Measurements from ENCODE around the gene LAMA2. TPM values are rescaled to one million over a fixed set of nuclear protein-coding genes. Genes with fewer than 3 reads are reported as not detected.

The LAMA2 gene
- total and polyA plus RNA-seq, 2 donors from 2014 or later: 2.2 to 20.8 TPM

GRCh38 chr6:129309154-129309553 is 426.2 kb downstream of the LAMA2 start:
- no peak for TF ChIP-seq CTCF (IDR thresholded peaks at IDR 0.05; ENCODE audit: borderline replicate concordance, extremely low read depth, insufficient read depth)
- Histone ChIP-seq H3K36me3 (ENCODE audit: control insufficient read depth in 2 of 3, insufficient read depth in 3 of 3, low read length in 3 of 3) (no peaks in the 10 kb centered on the region), H3K27me3 (ENCODE audit: control insufficient read depth, insufficient read depth, low read length) (no peaks in the 10 kb centered on the region), H3K27ac (ENCODE audit: low read depth in 2 of 2, low read length in 2 of 2) (no peak overlapping the region), H3K4me3 (ENCODE audit: low read length in 3 of 3) (no peak overlapping the region), H3K4me1 (ENCODE audit: control insufficient read depth in 2 of 3, insufficient read depth in 2 of 3, low read depth in 1 of 3, low read length in 3 of 3) (peaks cover 0 to 5% (median 0%) of the 10 kb centered on the region in 3 donors), H3K9me3 (ENCODE audit: control insufficient read depth in 2 of 3, insufficient read depth in 1 of 3, low read length in 3 of 3) (no peaks in the 10 kb centered on the region), H3K9ac (ENCODE audit: low read length in 3 of 3) (no peak overlapping the region)
- FAIRE-seq (no peak), DNase-seq (no peak)
- intact Hi-C loops (cut with DNase I): no loop called here

GRCh38 chr6:129312880-129313279 is 429.9 kb downstream of the LAMA2 start:
- intact Hi-C loops (cut with DNase I): no loop called here
- no peaks in the 10 kb centered on the region for H3K9me3 ChIP-seq (ENCODE audit: control insufficient read depth in 2 of 3, insufficient read depth in 1 of 3, low read length in 3 of 3)
- no peaks in the 10 kb centered on the region for H3K4me1 ChIP-seq (ENCODE audit: control insufficient read depth in 2 of 3, insufficient read depth in 2 of 3, low read depth in 1 of 3, low read length in 3 of 3)
- DNase-seq: no peak
- H3K27me3 ChIP-seq (ENCODE audit: control insufficient read depth, insufficient read depth, low read length): no peaks in the 10 kb centered on the region
- FAIRE-seq: no peak
- no peak overlapping the region for H3K9ac ChIP-seq (ENCODE audit: low read length in 3 of 3)
- H3K36me3 ChIP-seq (ENCODE audit: control insufficient read depth in 2 of 3, insufficient read depth in 3 of 3, low read length in 3 of 3): no peaks in the 10 kb centered on the region
- no peak overlapping the region for H3K27ac ChIP-seq (ENCODE audit: low read depth in 2 of 2, low read length in 2 of 2)
- no peak overlapping the region for H3K4me3 ChIP-seq (ENCODE audit: low read length in 3 of 3)
- TF ChIP-seq CTCF (IDR thresholded peaks at IDR 0.05; ENCODE audit: borderline replicate concordance, extremely low read depth, insufficient read depth): no peak

- no peaks in the 10 kb centered on the region for H3K27me3 ChIP-seq (ENCODE audit: control insufficient read depth, insufficient read depth, low read length)
- peak in 3 of 5 donors; percentile 22 to 69 (median 26) for DNase-seq
- H3K27ac ChIP-seq (ENCODE audit: low read depth in 2 of 2, low read length in 2 of 2): no peak overlapping the region
- no peak for TF ChIP-seq CTCF (IDR thresholded peaks at IDR 0.05; ENCODE audit: borderline replicate concordance, extremely low read depth, insufficient read depth)
- no peak for FAIRE-seq
- intact Hi-C loops (cut with DNase I): no loop called here
- H3K9ac ChIP-seq (ENCODE audit: low read length in 3 of 3): no peak overlapping the region
- H3K9me3 ChIP-seq (ENCODE audit: control insufficient read depth in 2 of 3, insufficient read depth in 1 of 3, low read length in 3 of 3): no peaks in the 10 kb centered on the region
- no peak overlapping the region for H3K4me3 ChIP-seq (ENCODE audit: low read length in 3 of 3)
- H3K4me1 ChIP-seq (ENCODE audit: control insufficient read depth in 2 of 3, insufficient read depth in 2 of 3, low read depth in 1 of 3, low read length in 3 of 3): no peaks in the 10 kb centered on the region
- H3K36me3 ChIP-seq (ENCODE audit: control insufficient read depth in 2 of 3, insufficient read depth in 3 of 3, low read length in 3 of 3): no peaks in the 10 kb centered on the region
These were observed 431.6 kb downstream of the LAMA2 start for GRCh38 chr6:129314575-129314974.

Measured in kidney (tissue), 14 donors.